Smooth muscle cell (in vitro differentiated cells): ENCODE measurements around the gene CPXM2. TPM values are rescaled to one million over a fixed set of nuclear protein-coding genes. Genes with fewer than 3 reads are reported as not detected.

Experiments
- DNase-seq: peaks from one replicate; lab custom pipeline; 2025; ENCODE audit not compliant: unreplicated experiment; lab: John Stamatoyannopoulos, UW
- H2AFZ ChIP-seq: fragments of 200-600 bp; sonication (generic); 2 replicates; pipeline ENCODE4 v1.6.0; 2016; ENCODE audit warnings: antibody characterized with exemption, low read depth, mild to moderate bottlenecking
- H3F3A ChIP-seq: fragments of 200-600 bp; sonication (generic); 2 replicates; pipeline ENCODE4 v1.6.0; 2017; ENCODE audit warnings: antibody characterized with exemption, low read depth
- H3K27ac ChIP-seq: fragments of 200-600 bp; sonication (generic); 2 replicates; pipeline ENCODE4 v1.5.1; 2016; ENCODE audit warnings: low read depth, mild to moderate bottlenecking
- H3K27me3 ChIP-seq: fragments of 200-600 bp; sonication (generic); 2 replicates; pipeline ENCODE4 v1.6.1; 2016; ENCODE audit warnings: low read depth, mild to moderate bottlenecking
- H3K36me3 ChIP-seq: fragments of 200-600 bp; sonication (generic); 2 replicates; pipeline ENCODE4 v1.5.1; 2016; ENCODE audit warnings: low read depth
- H3K4me1 ChIP-seq: fragments of 200-600 bp; sonication (generic); 2 replicates; pipeline ENCODE4 v1.5.1; 2016; ENCODE audit warnings: low read depth
- H3K4me2 ChIP-seq: fragments of 200-600 bp; sonication (generic); 2 replicates; pipeline ENCODE4 v1.6.0; 2016; ENCODE audit warnings: mild to moderate bottlenecking
- H3K4me3 ChIP-seq: fragments of 200-600 bp; sonication (generic); 2 replicates; pipeline ENCODE4 v1.5.1; 2016; ENCODE audit warnings: mild to moderate bottlenecking
- H3K79me2 ChIP-seq: fragments of 200-600 bp; sonication (generic); 2 replicates; pipeline ENCODE4 v1.6.0; 2016; ENCODE audit warnings: low read depth, mild to moderate bottlenecking
- H3K9ac ChIP-seq: fragments of 200-600 bp; sonication (generic); 2 replicates; pipeline ENCODE4 v1.6.0; 2016; ENCODE audit warnings: low read depth
- H3K9me3 ChIP-seq: fragments of 200-600 bp; sonication (generic); replicated peaks from 2 replicates; pipeline ENCODE4 v1.5.1; 2016; ENCODE audit warnings: low read depth
- H4K20me1 ChIP-seq: fragments of 200-600 bp; sonication (generic); 2 replicates; pipeline ENCODE4 v1.6.0; 2016; ENCODE audit warnings: low read depth
- WGBS: methylation state at CpG from one replicate; pipeline ENCODE4 v1.1.7; 2016; ENCODE audit warnings: low lambda C conversion rate; 5-methylcytosine and 5-hydroxymethylcytosine counted together
- polyA plus RNA-seq: library from polyadenylated mRNA; unstranded; fragments of >200 nt; fragmentation: Nextera tagmentation; extraction: Ambion mirVana; gene quantifications from 2 replicates; pipeline ENCODE4 v1.2.1, GENCODE V29; 2016
- total RNA-seq: library from RNA; depleted of rRNA; stranded (reverse); fragments of >200 nt; gene quantifications from 2 replicates; pipeline ENCODE4 v1.2.3, GENCODE V29; 2014
- TF ChIP-seq, protein P1 (sequence below): fragments of 200-600 bp; sonication (generic); IDR thresholded peaks from 2 replicates; pipeline ENCODE4 v1.5.1; 2017; ENCODE audit warnings: borderline replicate concordance, mild to moderate bottlenecking, antibody characterized with exemption; ENCODE audit not compliant: insufficient read depth, poor library complexity, severe bottlenecking

The CPXM2 gene
- total and polyA plus RNA-seq, 2 experiments from 2014 or later = 31.2 to 65.5 TPM

DNA sequence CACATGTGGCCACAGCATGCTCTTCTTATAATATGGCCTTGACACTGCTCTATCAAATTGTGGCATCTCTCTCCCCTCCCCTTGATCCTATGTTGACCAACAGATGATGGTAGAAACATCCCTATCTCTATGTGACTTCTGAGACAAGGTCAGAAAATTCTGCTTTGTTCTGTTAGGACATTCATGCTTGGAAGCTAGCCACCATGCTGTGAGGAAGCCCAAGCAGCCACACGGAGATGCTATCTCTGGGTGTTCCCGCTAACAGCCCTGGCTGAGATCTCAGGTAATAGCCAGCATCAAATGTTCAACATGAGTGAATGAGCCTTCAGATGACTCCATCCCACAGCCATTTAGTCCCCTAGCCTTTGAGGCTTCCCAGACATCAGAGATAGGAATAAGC, 36.8 kb upstream of the CPXM2 start:
- Histone ChIP-seq H3K4me2 (no peak overlapping the region), H3K9ac (no peak overlapping the region), H2AFZ (no peak overlapping the region), H4K20me1 (no peaks in the 10 kb centered on the region), H3K9me3 (no peaks in the 10 kb centered on the region), H3K79me2 (no peaks in the 10 kb centered on the region), H3K36me3 (no peaks in the 10 kb centered on the region), H3K4me3 (no peak overlapping the region), H3K27me3 (no peaks in the 10 kb centered on the region), H3F3A (no peaks in the 10 kb centered on the region), H3K27ac (no peak overlapping the region), H3K4me1 (no peaks in the 10 kb centered on the region)
- TF ChIP-seq, protein P1, sequence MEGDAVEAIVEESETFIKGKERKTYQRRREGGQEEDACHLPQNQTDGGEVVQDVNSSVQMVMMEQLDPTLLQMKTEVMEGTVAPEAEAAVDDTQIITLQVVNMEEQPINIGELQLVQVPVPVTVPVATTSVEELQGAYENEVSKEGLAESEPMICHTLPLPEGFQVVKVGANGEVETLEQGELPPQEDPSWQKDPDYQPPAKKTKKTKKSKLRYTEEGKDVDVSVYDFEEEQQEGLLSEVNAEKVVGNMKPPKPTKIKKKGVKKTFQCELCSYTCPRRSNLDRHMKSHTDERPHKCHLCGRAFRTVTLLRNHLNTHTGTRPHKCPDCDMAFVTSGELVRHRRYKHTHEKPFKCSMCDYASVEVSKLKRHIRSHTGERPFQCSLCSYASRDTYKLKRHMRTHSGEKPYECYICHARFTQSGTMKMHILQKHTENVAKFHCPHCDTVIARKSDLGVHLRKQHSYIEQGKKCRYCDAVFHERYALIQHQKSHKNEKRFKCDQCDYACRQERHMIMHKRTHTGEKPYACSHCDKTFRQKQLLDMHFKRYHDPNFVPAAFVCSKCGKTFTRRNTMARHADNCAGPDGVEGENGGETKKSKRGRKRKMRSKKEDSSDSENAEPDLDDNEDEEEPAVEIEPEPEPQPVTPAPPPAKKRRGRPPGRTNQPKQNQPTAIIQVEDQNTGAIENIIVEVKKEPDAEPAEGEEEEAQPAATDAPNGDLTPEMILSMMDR = no peak
- WGBS = 75% methylated on average over 2 of the region's 2 CpGs
- DNase-seq = no peak

DNA sequence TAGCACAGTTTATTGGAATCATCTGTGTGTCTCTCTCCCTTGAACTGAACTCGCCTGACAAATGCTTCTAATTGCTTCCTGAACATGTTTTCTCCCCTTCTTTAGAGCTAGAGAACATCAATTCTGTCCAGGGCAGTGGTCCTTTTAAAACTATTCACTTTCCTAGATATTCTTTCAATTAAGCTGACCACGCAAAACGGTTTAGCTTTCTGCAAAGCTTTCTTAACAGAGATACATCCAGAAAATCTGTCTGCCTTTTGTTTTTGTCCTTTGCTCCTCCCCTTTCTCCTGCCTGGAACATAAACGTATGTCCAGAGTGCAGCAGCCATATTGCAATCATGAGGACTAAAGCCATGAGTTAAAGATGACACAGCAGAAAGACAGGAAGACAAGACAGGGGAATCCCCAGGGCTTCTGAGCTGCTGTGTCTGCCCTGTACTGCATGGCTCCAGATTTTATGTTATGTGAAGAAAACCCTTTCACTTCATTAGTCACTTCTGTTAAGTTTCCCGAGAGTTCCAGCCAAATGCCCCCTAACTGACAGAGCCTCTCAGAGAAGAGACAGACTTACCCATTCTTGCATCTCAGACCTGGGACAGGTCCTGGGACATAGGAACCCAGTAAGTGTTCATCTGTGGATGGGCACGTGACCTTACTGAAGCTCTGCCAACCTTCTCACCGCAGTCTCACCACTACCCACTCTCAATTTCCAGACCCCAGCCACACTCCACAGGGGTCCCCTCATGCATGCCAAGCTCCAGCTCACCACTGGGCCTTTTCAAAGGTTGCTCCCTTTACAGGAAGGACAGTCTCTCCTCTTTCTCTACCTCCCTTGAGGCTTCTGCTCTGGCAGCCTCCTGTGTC, 35.0 kb upstream of the CPXM2 start:
- no peak for DNase-seq
- no peaks in the 10 kb centered on the region for H3K36me3 ChIP-seq
- no peaks in the 10 kb centered on the region for H3K9me3 ChIP-seq
- H3F3A ChIP-seq = no peaks in the 10 kb centered on the region
- TF ChIP-seq, protein P1 = no peak
- no peaks in the 10 kb centered on the region for H3K4me1 ChIP-seq
- H3K4me3 ChIP-seq = no peak overlapping the region
- no peak overlapping the region for H3K4me2 ChIP-seq
- no peaks in the 10 kb centered on the region for H3K27me3 ChIP-seq
- no peaks in the 10 kb centered on the region for H3K79me2 ChIP-seq
- no peaks in the 10 kb centered on the region for H4K20me1 ChIP-seq
- peak overlapping the region; percentile 52 for H2AFZ ChIP-seq
- H3K27ac ChIP-seq = peak overlapping the region; percentile 37
- no peak overlapping the region for H3K9ac ChIP-seq
- WGBS = 71% methylated on average over 7 of the region's 7 CpGs

DNA sequence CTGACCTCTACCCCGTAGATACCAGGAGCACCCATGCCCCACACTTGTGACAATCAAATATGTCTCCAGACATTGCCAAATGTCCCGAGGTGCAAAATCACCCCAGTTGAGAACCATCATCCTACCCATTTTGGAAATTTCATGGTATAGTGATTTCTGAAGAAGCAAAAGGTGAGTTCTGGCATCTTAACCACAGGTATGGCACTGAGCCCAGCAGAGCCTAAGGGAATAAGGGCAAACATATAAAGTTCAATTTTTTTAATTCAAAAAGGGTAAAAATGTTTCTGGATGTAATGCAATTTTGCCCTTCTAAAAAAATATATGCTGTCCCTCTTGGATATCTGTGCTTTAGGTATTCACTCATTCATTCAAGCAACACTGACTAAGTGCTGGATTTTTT, 30.5 kb upstream of the CPXM2 start:
- no peak for DNase-seq
- 77% methylated on average over 2 of the region's 2 CpGs for WGBS
- Histone ChIP-seq H3K36me3 (no peaks in the 10 kb centered on the region), H3K9ac (no peak overlapping the region), H3K27ac (no peak overlapping the region), H3K4me2 (no peak overlapping the region), H3K9me3 (no peaks in the 10 kb centered on the region), H3K79me2 (no peaks in the 10 kb centered on the region), H3K4me3 (no peak overlapping the region), H2AFZ (no peak overlapping the region), H3K27me3 (no peaks in the 10 kb centered on the region), H3K4me1 (no peaks in the 10 kb centered on the region), H4K20me1 (no peaks in the 10 kb centered on the region), H3F3A (no peaks in the 10 kb centered on the region)
- TF ChIP-seq, protein P1 = no peak

DNA sequence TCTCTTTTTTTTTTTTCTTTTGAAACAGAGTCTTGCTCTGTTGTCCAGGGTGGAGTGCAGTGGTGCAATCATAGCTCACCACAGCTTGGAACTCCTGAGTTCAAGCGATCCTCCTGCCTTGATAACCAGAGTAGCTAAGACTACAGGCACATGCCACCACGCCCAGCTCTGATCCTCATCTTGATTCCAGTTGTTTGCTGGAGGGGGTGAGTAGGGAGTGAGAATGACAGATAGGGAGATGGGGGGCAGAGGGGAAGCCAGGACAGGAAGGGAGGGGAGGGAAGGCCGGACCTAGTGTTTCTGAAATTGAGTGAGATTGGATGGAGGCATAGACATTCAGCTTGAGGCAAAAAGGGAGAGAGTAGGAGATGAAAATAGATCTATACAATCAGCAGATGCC, 25.2 kb upstream of the CPXM2 start:
- H3K4me1 ChIP-seq = peaks cover 10% of the 10 kb centered on the region
- H2AFZ ChIP-seq = no peak overlapping the region
- no peaks in the 10 kb centered on the region for H3F3A ChIP-seq
- no peaks in the 10 kb centered on the region for H3K36me3 ChIP-seq
- no peaks in the 10 kb centered on the region for H3K79me2 ChIP-seq
- H4K20me1 ChIP-seq = no peaks in the 10 kb centered on the region
- no peak overlapping the region for H3K4me2 ChIP-seq
- H3K9ac ChIP-seq = no peak overlapping the region
- H3K9me3 ChIP-seq = no peaks in the 10 kb centered on the region
- TF ChIP-seq, protein P1 = no peak
- DNase-seq = no peak
- no peak overlapping the region for H3K27ac ChIP-seq
- peaks cover 2% of the 10 kb centered on the region for H3K27me3 ChIP-seq
- H3K4me3 ChIP-seq = no peak overlapping the region
- 61% methylated on average over 3 of the region's 3 CpGs for WGBS
